CD4-positive, alpha-beta memory T cell (primary cell): ENCODE data around the gene SH3GL3. TPM values are rescaled to one million over a fixed set of nuclear protein-coding genes. Genes with fewer than 3 reads are reported as not detected.

Experiments
- CTCF ChIA-PET: fragments of 350-600 bp; sonication (Branson Sonifier 250); formaldehyde crosslinking; loops from one replicate; lab custom pipeline; 2021; ENCODE audit warnings: inconsistent platforms; ENCODE audit not compliant: partially characterized antibody; lab: Charles Lee
- POLR2A ChIA-PET: fragments of 350-600 bp; sonication (Branson Sonifier 250); formaldehyde crosslinking; loops from one replicate; lab custom pipeline; 2021; ENCODE audit not compliant: partially characterized antibody; lab: Charles Lee
- DNase-seq, 5 donors: peaks; one replicate each; pipeline versions ENCODE4 v3.0.0 to v3.0.0-alpha.2; 2020 to 2022; ENCODE audit warnings: mixed read lengths in 1 of 5
- H3K27ac ChIP-seq: one replicate; pipeline ENCODE4 v1.7.0; 2013; ENCODE audit warnings: low read depth, low read length
- H3K27me3 ChIP-seq: 2 replicates; pipeline ENCODE4 v1.7.0; 2013; ENCODE audit warnings: mild to moderate bottlenecking, low read length, moderate library complexity; ENCODE audit not compliant: insufficient read depth
- H3K36me3 ChIP-seq: 2 replicates; pipeline ENCODE4 v1.7.0; 2013; ENCODE audit warnings: mild to moderate bottlenecking, low read length, moderate library complexity; ENCODE audit not compliant: insufficient read depth
- H3K4me1 ChIP-seq: 2 replicates; pipeline ENCODE4 v1.7.0; 2013; ENCODE audit warnings: mild to moderate bottlenecking, low read length, moderate library complexity; ENCODE audit not compliant: insufficient read depth
- H3K4me3 ChIP-seq, 2 donors: one replicate each; pipeline ENCODE4 v1.7.0; 2013; ENCODE audit warnings: low read length in 2 of 2, mild to moderate bottlenecking in 1 of 2
- H3K9me3 ChIP-seq, 2 donors: one replicate each; pipeline ENCODE4 v1.7.0; 2013; ENCODE audit warnings: low read length in 2 of 2, control low read depth in 1 of 2; ENCODE audit not compliant: control insufficient read depth in 1 of 2
- H3K27ac Mint-ChIP-seq, 7 donors: one replicate each; pipeline ENCODE4 v1.8.0; 2020 to 2021; ENCODE audit warnings: mixed read lengths in 7 of 7, mild to moderate bottlenecking in 6 of 7, inconsistent platforms in 3 of 7, moderate library complexity in 3 of 7
- H3K27me3 Mint-ChIP-seq, 2 donors: one replicate each; pipeline ENCODE4 v1.8.0; 2020 to 2021; ENCODE audit warnings: mixed read lengths in 2 of 2
- H3K36me3 Mint-ChIP-seq, 2 donors: one replicate each; pipeline ENCODE4 v1.8.0; 2020 to 2021; ENCODE audit warnings: mixed read lengths in 2 of 2, inconsistent platforms in 1 of 2, mild to moderate bottlenecking in 1 of 2
- H3K4me1 Mint-ChIP-seq, 4 donors: one replicate each; pipeline ENCODE4 v1.8.0; 2020 to 2021; ENCODE audit warnings: mixed read lengths in 4 of 4, mild to moderate bottlenecking in 1 of 4
- H3K4me3 Mint-ChIP-seq, 8 donors: one replicate each; pipeline ENCODE4 v1.8.0; 2020 to 2021; ENCODE audit warnings: mixed read lengths in 8 of 8, mild to moderate bottlenecking in 7 of 8, moderate library complexity in 6 of 8, inconsistent platforms in 3 of 8
- H3K9me3 Mint-ChIP-seq, 8 donors: one replicate each; pipeline ENCODE4 v1.8.0; 2020 to 2021; ENCODE audit warnings: mixed read lengths in 8 of 8, mild to moderate bottlenecking in 5 of 8, inconsistent platforms in 3 of 8, moderate library complexity in 1 of 8
- intact Hi-C: fragments of 100-400 bp; cut with micrococcal nuclease; formaldehyde crosslinking; loops from one replicate; pipeline ENCODE4 v1.15.1; 2023
- polyA plus RNA-seq, 2 donors: library from polyadenylated mRNA; unstranded; fragments of 300-500 nt; fragmentation: Illumina TruSeq; gene quantifications; one replicate each; pipeline ENCODE4 v1.2.3, GENCODE V29; 2021
- total RNA-seq, 2 experiments: library from RNA; stranded (reverse); gene quantifications; one replicate each; pipeline ENCODE4 v1.2.3, GENCODE V29; 2021

The SH3GL3 gene
- total and polyA plus RNA-seq, 4 experiments from 2014 or later, result 0.34 TPM; not detected in 3

- DNase-seq, result no peak
- Mint-ChIP-seq H3K9me3 (no peaks in the 10 kb centered on the region), H3K27ac (no peak overlapping the region), H3K27me3 (peaks cover 0 to 6% of the 10 kb centered on the region in 2 donors), H3K36me3 (no peaks in the 10 kb centered on the region), H3K4me1 (no peaks in the 10 kb centered on the region), H3K4me3 (no peak overlapping the region)
- Histone ChIP-seq H3K27me3 (no peaks in the 10 kb centered on the region), H3K9me3 (no peaks in the 10 kb centered on the region), H3K27ac (no peak overlapping the region), H3K36me3 (no peaks in the 10 kb centered on the region), H3K4me1 (no peaks in the 10 kb centered on the region), H3K4me3 (no peak overlapping the region)
- ChIA-PET CTCF (no interaction called here), POLR2A (no interaction called here)
- intact Hi-C loops, result no loop called here
These were observed 164.0 kb downstream of the SH3GL3 start for GRCh38 chr15:83610901-83611685.

GRCh38 chr15:83612226-83612625, 165.1 kb downstream of the SH3GL3 start:
- H3K9me3 ChIP-seq, result no peaks in the 10 kb centered on the region
- no peaks in the 10 kb centered on the region for H3K4me1 Mint-ChIP-seq
- H3K27me3 ChIP-seq, result no peaks in the 10 kb centered on the region
- H3K4me1 ChIP-seq, result no peaks in the 10 kb centered on the region
- H3K4me3 Mint-ChIP-seq, result no peak overlapping the region
- ChIA-PET POLR2A (no interaction called here), CTCF (no interaction called here)
- H3K36me3 ChIP-seq, result no peaks in the 10 kb centered on the region
- no peak for DNase-seq
- H3K4me3 ChIP-seq, result no peak overlapping the region
- peaks cover 1 to 6% of the 10 kb centered on the region in 2 donors for H3K27me3 Mint-ChIP-seq
- peaks cover 0 to 2% (median 0%) of the 10 kb centered on the region in 8 donors for H3K9me3 Mint-ChIP-seq
- no peak overlapping the region for H3K27ac ChIP-seq
- intact Hi-C loops, result no loop called here
- H3K36me3 Mint-ChIP-seq, result no peaks in the 10 kb centered on the region
- no peak overlapping the region for H3K27ac Mint-ChIP-seq

DNA sequence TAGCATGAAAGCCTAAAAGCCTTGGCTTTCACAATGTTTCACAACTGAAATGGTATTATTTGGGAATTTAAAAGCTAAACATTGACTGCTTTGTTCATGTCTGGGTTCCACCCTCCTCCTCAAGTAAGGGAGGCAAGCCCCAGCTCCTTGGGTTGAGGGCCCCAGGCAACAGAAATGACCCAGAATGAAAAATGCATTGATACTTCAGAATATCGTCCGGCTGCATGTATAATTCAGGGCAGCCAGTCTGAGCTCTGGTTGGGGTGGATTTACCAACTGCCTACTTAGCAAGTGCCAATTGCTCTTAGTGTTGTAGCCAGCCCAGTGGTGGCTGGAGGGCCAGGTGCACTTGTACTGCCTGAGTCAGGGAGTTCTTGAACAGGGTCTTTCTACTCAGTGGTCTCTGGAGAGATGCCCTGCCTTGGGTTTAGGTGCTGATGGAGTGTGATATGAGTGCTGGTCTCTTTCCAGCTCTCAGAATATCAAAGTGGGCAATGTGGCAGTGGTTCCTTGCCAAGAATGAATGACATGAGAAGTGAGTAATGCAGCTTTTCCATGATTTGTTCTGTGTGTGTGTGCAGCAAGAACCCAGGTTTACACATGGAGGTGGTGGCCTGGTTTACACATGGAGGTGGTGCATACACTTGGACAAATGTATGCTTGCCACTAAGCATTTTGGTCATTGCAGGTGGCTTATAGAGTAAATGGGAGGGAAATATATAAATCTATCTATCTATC, 165.9 kb downstream of the SH3GL3 start:
- Histone ChIP-seq H3K4me3 (no peak overlapping the region), H3K36me3 (no peaks in the 10 kb centered on the region), H3K27me3 (no peaks in the 10 kb centered on the region), H3K27ac (no peak overlapping the region), H3K4me1 (no peaks in the 10 kb centered on the region), H3K9me3 (no peaks in the 10 kb centered on the region)
- intact Hi-C loops, result no loop called here
- CTCF ChIA-PET, result no interaction called here
- H3K27ac Mint-ChIP-seq, result no peak overlapping the region
- H3K4me1 Mint-ChIP-seq, result no peaks in the 10 kb centered on the region
- H3K36me3 Mint-ChIP-seq, result no peaks in the 10 kb centered on the region
- peaks cover 0 to 2% (median 0%) of the 10 kb centered on the region in 8 donors for H3K9me3 Mint-ChIP-seq
- DNase-seq, result no peak
- POLR2A ChIA-PET, result no interaction called here
- peaks cover 1 to 6% of the 10 kb centered on the region in 2 donors for H3K27me3 Mint-ChIP-seq
- H3K4me3 Mint-ChIP-seq, result no peak overlapping the region

DNA sequence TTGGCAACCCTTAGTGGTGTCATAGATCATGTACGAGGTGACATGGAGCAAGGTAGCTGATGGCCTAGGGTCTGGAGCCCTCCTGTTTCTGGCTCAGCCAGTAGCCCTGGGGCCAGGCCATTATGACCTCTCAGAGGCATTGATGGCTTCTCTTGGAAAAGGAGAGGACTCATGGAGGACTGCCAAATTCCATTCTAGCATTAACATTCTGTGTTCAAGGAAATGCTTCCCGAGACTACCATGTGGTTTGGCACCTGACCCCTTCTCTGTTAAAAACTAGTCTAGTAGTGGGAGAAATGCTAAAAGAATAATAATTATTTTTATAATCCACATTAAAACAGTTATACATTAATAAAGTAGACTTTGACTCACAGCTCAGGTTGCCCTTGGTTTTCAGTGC, 166.6 kb downstream of the SH3GL3 start:
- Histone ChIP-seq H3K4me1 (no peaks in the 10 kb centered on the region), H3K27ac (no peak overlapping the region), H3K4me3 (no peak overlapping the region), H3K27me3 (no peaks in the 10 kb centered on the region), H3K9me3 (no peaks in the 10 kb centered on the region), H3K36me3 (no peaks in the 10 kb centered on the region)
- Mint-ChIP-seq H3K27ac (no peak overlapping the region), H3K27me3 (peaks cover 1 to 6% of the 10 kb centered on the region in 2 donors), H3K4me3 (no peak overlapping the region), H3K4me1 (no peaks in the 10 kb centered on the region), H3K9me3 (peaks cover 0 to 2% (median 0%) of the 10 kb centered on the region in 8 donors), H3K36me3 (no peaks in the 10 kb centered on the region)
- ChIA-PET CTCF (no interaction called here), POLR2A (no interaction called here)
- DNase-seq, result no peak
- intact Hi-C loops, result no loop called here

DNA sequence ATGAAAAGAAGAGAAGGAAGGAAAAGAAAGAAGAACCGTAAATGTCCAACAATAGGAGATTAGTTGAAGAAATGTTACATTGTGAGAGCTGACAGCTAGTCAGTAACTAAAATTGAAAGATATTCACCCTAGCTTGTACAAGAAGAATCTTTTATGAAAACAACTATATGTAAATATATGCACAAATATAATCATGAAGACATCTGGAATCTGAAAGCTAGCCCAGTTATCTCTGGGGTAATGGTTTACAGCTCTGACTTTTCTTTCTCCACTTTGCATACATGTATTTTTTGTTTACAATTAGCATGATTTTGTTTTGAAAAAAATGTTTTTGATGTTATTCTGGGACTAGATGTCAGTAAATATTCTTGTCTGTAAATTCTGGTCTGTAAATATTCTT, 169.7 kb downstream of the SH3GL3 start:
- intact Hi-C loops, result no loop called here
- Mint-ChIP-seq H3K9me3 (peaks cover 0 to 3% (median 0%) of the 10 kb centered on the region in 8 donors), H3K4me1 (no peaks in the 10 kb centered on the region), H3K27ac (no peak overlapping the region), H3K36me3 (no peaks in the 10 kb centered on the region), H3K4me3 (no peak overlapping the region), H3K27me3 (peaks cover 1 to 2% of the 10 kb centered on the region in 2 donors)
- ChIA-PET CTCF (no interaction called here), POLR2A (no interaction called here)
- H3K4me1 ChIP-seq, result no peaks in the 10 kb centered on the region
- H3K36me3 ChIP-seq, result no peaks in the 10 kb centered on the region
- no peaks in the 10 kb centered on the region for H3K9me3 ChIP-seq
- H3K4me3 ChIP-seq, result no peak overlapping the region
- DNase-seq, result no peak
- H3K27me3 ChIP-seq, result no peaks in the 10 kb centered on the region
- H3K27ac ChIP-seq, result no peak overlapping the region

GRCh38 chr15:83626171-83626802, 179.1 kb downstream of the SH3GL3 start:
- no peak overlapping the region for H3K4me3 ChIP-seq
- POLR2A ChIA-PET, result no interaction called here
- intact Hi-C loops, result no loop called here
- no peak for DNase-seq
- Mint-ChIP-seq H3K36me3 (no peaks in the 10 kb centered on the region), H3K9me3 (peaks cover 0 to 9% (median 1%) of the 10 kb centered on the region in 8 donors), H3K27me3 (peaks cover 1 to 2% of the 10 kb centered on the region in 2 donors), H3K4me3 (no peak overlapping the region), H3K27ac (no peak overlapping the region), H3K4me1 (no peaks in the 10 kb centered on the region)
- CTCF ChIA-PET, result no interaction called here
- no peaks in the 10 kb centered on the region for H3K9me3 ChIP-seq
- H3K4me1 ChIP-seq, result no peaks in the 10 kb centered on the region
- no peaks in the 10 kb centered on the region for H3K36me3 ChIP-seq
- H3K27ac ChIP-seq, result no peak overlapping the region
- no peaks in the 10 kb centered on the region for H3K27me3 ChIP-seq

- Histone ChIP-seq H3K4me1 (no peaks in the 10 kb centered on the region), H3K36me3 (no peaks in the 10 kb centered on the region), H3K27me3 (no peaks in the 10 kb centered on the region), H3K9me3 (no peaks in the 10 kb centered on the region), H3K4me3 (no peak overlapping the region), H3K27ac (no peak overlapping the region)
- intact Hi-C loops, result no loop called here
- ChIA-PET POLR2A (no interaction called here), CTCF (no interaction called here)
- Mint-ChIP-seq H3K4me3 (no peak overlapping the region), H3K4me1 (no peaks in the 10 kb centered on the region), H3K27me3 (peaks cover 0 to 1% of the 10 kb centered on the region in 2 donors), H3K27ac (no peak overlapping the region), H3K36me3 (no peaks in the 10 kb centered on the region), H3K9me3 (peaks cover 0 to 12% (median 2%) of the 10 kb centered on the region in 8 donors)
- no peak for DNase-seq
These were observed 184.4 kb downstream of the SH3GL3 start for GRCh38 chr15:83631534-83631933.
